Mesendoderm (in vitro differentiated cells): Measurements from ENCODE around the gene KMT2C.
"Not testable (repeated sequence)": the region's sequence is repeated elsewhere in the genome, so short reads cannot be mapped to it uniquely, and the experiment has no call there.

Experiments
- DNase-seq: peaks from one replicate; pipeline ENCODE4 v3.0.0; 2013
- H2AK5ac ChIP-seq: 2 replicates; pipeline ENCODE4 v1.6.1; 2013; ENCODE audit warnings: low read length, inconsistent platforms
- H2BK120ac ChIP-seq: 2 replicates; pipeline ENCODE4 v1.6.1; 2013; ENCODE audit warnings: low read depth, mild to moderate bottlenecking, low read length, moderate library complexity, mixed read lengths
- H2BK15ac ChIP-seq: replicated peaks from 2 replicates; pipeline ENCODE4 v1.6.1; 2013; ENCODE audit warnings: low read depth, mild to moderate bottlenecking, moderate library complexity
- H2BK5ac ChIP-seq: 2 replicates; pipeline ENCODE4 v1.6.1; 2013; ENCODE audit warnings: low read length, inconsistent platforms
- H3K18ac ChIP-seq: 2 replicates; pipeline ENCODE4 v1.6.1; 2013; ENCODE audit warnings: mild to moderate bottlenecking, low read length, mixed read lengths
- H3K23ac ChIP-seq: one replicate; pipeline ENCODE4 v1.6.1; 2013; ENCODE audit warnings: low read length
- H3K27ac ChIP-seq: 2 replicates; pipeline ENCODE4 v1.5.1; 2013; ENCODE audit warnings: low read depth, mild to moderate bottlenecking, inconsistent platforms, low read length, moderate library complexity
- H3K27me3 ChIP-seq: 2 replicates; pipeline ENCODE4 v1.6.1; 2013; ENCODE audit warnings: low read length, control low read depth, mild to moderate bottlenecking, inconsistent platforms; ENCODE audit not compliant: insufficient read depth, poor library complexity
- H3K36me3 ChIP-seq: 2 replicates; pipeline ENCODE4 v1.6.1; 2013; ENCODE audit warnings: low read length, inconsistent platforms; ENCODE audit not compliant: control insufficient read depth, insufficient read depth
- H3K4ac ChIP-seq: one replicate; pipeline ENCODE4 v1.6.1; 2013; ENCODE audit warnings: low read depth, mild to moderate bottlenecking, low read length, moderate library complexity
- H3K4me1 ChIP-seq: 2 replicates; pipeline ENCODE4 v1.6.1; 2013; ENCODE audit warnings: low read depth, low read length, inconsistent platforms; ENCODE audit not compliant: control insufficient read depth
- H3K4me2 ChIP-seq: 2 replicates; pipeline ENCODE4 v1.6.1; 2013; ENCODE audit warnings: low read length
- H3K4me3 ChIP-seq: 2 replicates; pipeline ENCODE4 v1.5.1; 2013; ENCODE audit warnings: mild to moderate bottlenecking, low read length
- H3K56ac ChIP-seq: one replicate; pipeline ENCODE4 v1.6.1; 2013; ENCODE audit warnings: low read length
- H3K79me1 ChIP-seq: 2 replicates; pipeline ENCODE4 v1.6.1; 2013; ENCODE audit warnings: low read length, inconsistent platforms
- H3K79me2 ChIP-seq: 2 replicates; pipeline ENCODE4 v1.6.1; 2013; ENCODE audit warnings: mild to moderate bottlenecking, low read length; ENCODE audit not compliant: control insufficient read depth, insufficient read depth
- H3K9ac ChIP-seq: 2 replicates; pipeline ENCODE4 v1.6.1; 2013; ENCODE audit warnings: low read length, inconsistent platforms
- H4K5ac ChIP-seq: one replicate; pipeline ENCODE4 v1.6.1; 2013; ENCODE audit warnings: low read length
- H4K8ac ChIP-seq: one replicate; pipeline ENCODE4 v1.6.1; 2013; ENCODE audit warnings: low read depth, mild to moderate bottlenecking, control low read depth, low read length, moderate library complexity
- WGBS: extraction: QIAGEN DNeasy Blood & Tissue Kit; methylation state at CpG from one replicate; pipeline ENCODE4 v1.1.7; 2013; ENCODE audit warnings: low lambda C conversion rate, missing lambda C conversion rate; ENCODE audit not compliant: insufficient coverage; ENCODE audit errors: extremely low coverage; 5-methylcytosine and 5-hydroxymethylcytosine counted together

The KMT2C gene

GRCh38 chr7:152430854-152431253, 4.9 kb downstream of the KMT2C start:
- H3K27ac ChIP-seq: no peak overlapping the region
- H2BK15ac ChIP-seq: no peak overlapping the region
- H3K4me3 ChIP-seq: no peak overlapping the region
- no peak overlapping the region for H4K5ac ChIP-seq
- H3K4me2 ChIP-seq: no peak overlapping the region
- H3K23ac ChIP-seq: no peak overlapping the region
- H2BK5ac ChIP-seq: no peak overlapping the region
- no CpG with 5 or more reads among the region's 3 CpGs for WGBS
- no peaks in the 10 kb centered on the region for H3K27me3 ChIP-seq
- no peaks in the 10 kb centered on the region for H3K36me3 ChIP-seq
- no peak for DNase-seq
- H3K79me1 ChIP-seq: peaks cover 6% of the 10 kb centered on the region
- peaks cover 40% of the 10 kb centered on the region for H3K79me2 ChIP-seq
- H3K9ac ChIP-seq: no peak overlapping the region
- H3K4ac ChIP-seq: no peak overlapping the region
- no peak overlapping the region for H4K8ac ChIP-seq
- H3K4me1 ChIP-seq: no peaks in the 10 kb centered on the region
- no peak overlapping the region for H3K18ac ChIP-seq
- H3K56ac ChIP-seq: no peak overlapping the region
- no peak overlapping the region for H2AK5ac ChIP-seq
- no peak overlapping the region for H2BK120ac ChIP-seq

- H3K4ac ChIP-seq, H3K23ac ChIP-seq, H2BK15ac ChIP-seq, H3K36me3 ChIP-seq, H3K56ac ChIP-seq, H3K27me3 ChIP-seq, H2AK5ac ChIP-seq, H3K4me3 ChIP-seq, H3K9ac ChIP-seq, H3K79me1 ChIP-seq, DNase-seq, H2BK5ac ChIP-seq, H3K27ac ChIP-seq, H3K18ac ChIP-seq, H4K5ac ChIP-seq, H4K8ac ChIP-seq, H3K4me1 ChIP-seq, H3K4me2 ChIP-seq, H2BK120ac ChIP-seq: not testable (repeated sequence)
- H3K79me2 ChIP-seq: peaks cover 46% of the 10 kb centered on the region
- WGBS: no CpG with 5 or more reads among the region's 5 CpGs
Measured at GRCh38 chr7:152430118-152430517, 5.7 kb downstream of the KMT2C start.

- no peak overlapping the region for H3K27ac ChIP-seq
Measured at GRCh38 chr7:152424348-152425108, 11.3 kb downstream of the KMT2C start.

GRCh38 chr7:152423991-152424347, 11.8 kb downstream of the KMT2C start:
- no peak overlapping the region for H2AK5ac ChIP-seq
- DNase-seq: no peak
- no peak overlapping the region for H2BK15ac ChIP-seq
- H3K27me3 ChIP-seq: no peaks in the 10 kb centered on the region
- no peak overlapping the region for H3K18ac ChIP-seq
- H4K8ac ChIP-seq: no peak overlapping the region
- H3K4ac ChIP-seq: no peak overlapping the region
- no peaks in the 10 kb centered on the region for H3K36me3 ChIP-seq
- no peak overlapping the region for H3K56ac ChIP-seq
- no peak overlapping the region for H2BK5ac ChIP-seq
- H3K4me1 ChIP-seq: no peaks in the 10 kb centered on the region
- H3K9ac ChIP-seq: no peak overlapping the region
- H3K4me2 ChIP-seq: no peak overlapping the region
- WGBS: no CpG with 5 or more reads among the region's 3 CpGs
- no peak overlapping the region for H3K4me3 ChIP-seq
- H4K5ac ChIP-seq: no peak overlapping the region
- H3K79me2 ChIP-seq: peaks cover 54% of the 10 kb centered on the region
- no peak overlapping the region for H3K27ac ChIP-seq
- no peak overlapping the region for H2BK120ac ChIP-seq
- H3K23ac ChIP-seq: no peak overlapping the region
- peaks cover 22% of the 10 kb centered on the region for H3K79me1 ChIP-seq

More at GRCh38 chr7:152424348-152425108, 11.3 kb downstream of the KMT2C start:
- Histone ChIP-seq H3K27me3 (no peaks in the 10 kb centered on the region), H3K56ac (no peak overlapping the region), H2BK15ac (no peak overlapping the region), H2BK120ac (no peak overlapping the region), H3K9ac (no peak overlapping the region), H2BK5ac (no peak overlapping the region), H3K36me3 (no peaks in the 10 kb centered on the region), H3K4me1 (no peaks in the 10 kb centered on the region), H3K79me1 (peaks cover 22% of the 10 kb centered on the region), H4K5ac (no peak overlapping the region), H3K4ac (no peak overlapping the region), H3K23ac (no peak overlapping the region), H2AK5ac (no peak overlapping the region), H3K4me2 (no peak overlapping the region), H3K79me2 (peaks cover 54% of the 10 kb centered on the region), H3K4me3 (no peak overlapping the region), H4K8ac (no peak overlapping the region), H3K18ac (no peak overlapping the region)
- WGBS: no CpG with 5 or more reads among the region's 8 CpGs
- no peak for DNase-seq

GRCh38 chr7:152423171-152423570, 12.6 kb downstream of the KMT2C start:
- WGBS: no CpG with 5 or more reads among the region's 4 CpGs

GRCh38 chr7:152420950-152421349, 14.9 kb downstream of the KMT2C start:
- not testable (repeated sequence) for H3K4me2 ChIP-seq, H3K56ac ChIP-seq, H2BK5ac ChIP-seq, H3K27me3 ChIP-seq, H3K4me1 ChIP-seq, H4K8ac ChIP-seq, H3K9ac ChIP-seq, H3K27ac ChIP-seq, H3K4me3 ChIP-seq, H3K36me3 ChIP-seq, H4K5ac ChIP-seq, H2AK5ac ChIP-seq, H3K23ac ChIP-seq, H3K4ac ChIP-seq, H3K18ac ChIP-seq, H2BK120ac ChIP-seq, DNase-seq, H2BK15ac ChIP-seq
- peaks cover 41% of the 10 kb centered on the region for H3K79me2 ChIP-seq
- H3K79me1 ChIP-seq: peaks cover 16% of the 10 kb centered on the region

More at GRCh38 chr7:152423171-152423570, 12.6 kb downstream of the KMT2C start:
- not testable (repeated sequence) for H3K9ac ChIP-seq, DNase-seq, H3K27me3 ChIP-seq, H4K5ac ChIP-seq, H2BK120ac ChIP-seq, H3K56ac ChIP-seq, H3K36me3 ChIP-seq, H2BK15ac ChIP-seq, H3K23ac ChIP-seq, H2AK5ac ChIP-seq, H2BK5ac ChIP-seq, H3K18ac ChIP-seq, H3K4me2 ChIP-seq, H3K4me3 ChIP-seq, H3K4ac ChIP-seq, H4K8ac ChIP-seq, H3K27ac ChIP-seq, H3K4me1 ChIP-seq
- H3K79me2 ChIP-seq: peaks cover 49% of the 10 kb centered on the region
- peaks cover 19% of the 10 kb centered on the region for H3K79me1 ChIP-seq
